ENCODE data around the gene VPS51. TPM values are rescaled to one million over a fixed set of nuclear protein-coding genes. Genes with fewer than 3 reads are reported as not detected.

The VPS51 gene
- total and polyA plus RNA-seq, 4 donors = 73.0 to 191 (median 111) TPM

DNA sequence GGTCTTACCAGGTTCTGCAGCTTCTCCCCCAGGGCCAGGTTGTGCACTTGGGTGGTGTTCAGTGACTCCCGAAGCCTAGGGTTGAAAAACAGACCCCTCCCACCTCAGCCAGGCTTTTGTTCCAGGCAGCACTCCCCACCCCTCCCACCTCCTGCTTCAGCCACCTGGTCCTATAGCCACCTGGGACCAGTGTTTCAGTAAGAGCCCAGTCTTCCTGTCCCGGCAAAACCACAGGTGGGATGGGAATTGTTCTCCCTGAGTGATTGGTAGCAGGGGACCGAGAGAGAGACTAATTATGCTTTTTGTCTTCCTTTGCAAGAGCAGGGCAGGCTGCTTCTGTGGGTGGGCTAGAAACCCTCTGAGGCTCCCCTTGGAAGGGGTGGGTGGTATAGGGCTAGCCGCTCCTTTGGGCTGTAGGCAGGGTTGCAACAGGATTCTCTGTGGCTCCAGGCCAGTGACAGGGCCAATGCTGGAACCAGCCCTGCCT, 29.2 kb upstream of the VPS51 start:
- no peak for DNase-seq
- Histone ChIP-seq H3K4me1 (ENCODE audit: control insufficient read depth in 1 of 2, insufficient read depth in 2 of 2, low read length in 2 of 2) (no peaks in the 10 kb centered on the region), H3K27ac (ENCODE audit: low read depth in 1 of 2, low read length in 2 of 2) (no peak overlapping the region), H3K27me3 (ENCODE audit: control insufficient read depth in 1 of 2, insufficient read depth in 2 of 2, low read length in 1 of 2) (no peaks in the 10 kb centered on the region), H3K36me3 (ENCODE audit: control insufficient read depth in 1 of 2, insufficient read depth in 2 of 2, low read length in 1 of 2) (no peaks in the 10 kb centered on the region), H3K4me3 (ENCODE audit: low read length in 2 of 2) (no peak overlapping the region), H3K9me3 (ENCODE audit: control insufficient read depth, low read length) (no peaks in the 10 kb centered on the region)
- 79 to 84% methylated on average over 3 to 4 of the region's 4 CpGs for WGBS, 2 donors
- no peak for ATAC-seq (ENCODE audit: low FRiP score)
- intact Hi-C loops (cut with DNase I) = no loop called here

DNA sequence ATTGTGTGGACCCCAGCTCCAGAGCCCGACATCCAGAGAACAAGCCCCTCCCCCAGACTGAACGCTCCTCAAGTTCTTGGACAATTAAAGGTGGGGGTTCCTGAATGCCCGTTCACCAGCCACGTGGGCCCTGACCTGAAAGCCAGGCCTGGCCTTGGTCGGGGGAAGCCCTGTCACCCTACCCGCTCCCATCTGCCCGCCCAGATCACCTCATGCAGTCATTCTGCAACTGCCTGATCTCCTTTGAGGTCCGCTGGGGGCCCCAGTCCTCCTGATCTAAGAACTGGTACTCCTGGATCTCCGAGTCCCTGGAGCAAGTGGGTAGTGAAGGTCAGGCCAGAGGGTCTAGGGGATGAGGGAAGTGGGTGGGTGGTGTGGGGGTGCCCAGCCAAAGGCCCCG, 28.6 kb upstream of the VPS51 start:
- WGBS, 2 donors = 80 to 86% methylated on average over 10 of the region's 10 CpGs
- no peaks in the 10 kb centered on the region for H3K4me1 ChIP-seq (ENCODE audit: control insufficient read depth in 1 of 2, insufficient read depth in 2 of 2, low read length in 2 of 2)
- H3K27me3 ChIP-seq (ENCODE audit: control insufficient read depth in 1 of 2, insufficient read depth in 2 of 2, low read length in 1 of 2) = no peaks in the 10 kb centered on the region
- no peaks in the 10 kb centered on the region for H3K9me3 ChIP-seq (ENCODE audit: control insufficient read depth, low read length)
- no peak overlapping the region for H3K27ac ChIP-seq (ENCODE audit: low read depth in 1 of 2, low read length in 2 of 2)
- intact Hi-C loops (cut with DNase I) = no loop called here
- no peak overlapping the region for H3K4me3 ChIP-seq (ENCODE audit: low read length in 2 of 2)
- H3K36me3 ChIP-seq (ENCODE audit: control insufficient read depth in 1 of 2, insufficient read depth in 2 of 2, low read length in 1 of 2) = no peaks in the 10 kb centered on the region
- no peak for ATAC-seq (ENCODE audit: low FRiP score)
- DNase-seq = no peak

DNA sequence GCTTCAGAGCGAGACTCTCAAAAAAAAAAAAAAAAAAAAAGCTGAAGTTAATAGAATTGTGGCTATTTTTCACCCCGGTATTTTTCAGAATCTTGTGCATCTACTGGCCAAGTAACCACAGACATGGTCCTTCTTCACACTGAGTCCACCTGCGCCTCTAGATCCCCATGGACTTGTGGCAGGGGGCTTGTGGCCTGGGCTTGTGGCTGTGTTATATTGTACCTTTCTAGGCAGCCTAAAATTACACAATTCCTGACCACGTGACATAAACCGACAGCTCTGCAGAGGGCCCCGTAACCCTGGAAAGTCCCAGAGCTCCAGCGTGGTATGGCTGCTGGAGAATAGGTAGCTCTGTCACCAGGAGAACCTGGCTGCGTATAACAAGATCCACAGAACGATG, 26.8 kb upstream of the VPS51 start:
- no peak overlapping the region for H3K27ac ChIP-seq (ENCODE audit: low read depth in 1 of 2, low read length in 2 of 2)
- DNase-seq = no peak
- no peak overlapping the region for H3K4me3 ChIP-seq (ENCODE audit: low read length in 2 of 2)
- intact Hi-C loops (cut with DNase I) = no loop called here
- H3K27me3 ChIP-seq (ENCODE audit: control insufficient read depth in 1 of 2, insufficient read depth in 2 of 2, low read length in 1 of 2) = no peaks in the 10 kb centered on the region
- no peaks in the 10 kb centered on the region for H3K36me3 ChIP-seq (ENCODE audit: control insufficient read depth in 1 of 2, insufficient read depth in 2 of 2, low read length in 1 of 2)
- WGBS, 2 donors = 76 to 78% methylated on average over 9 of the region's 9 CpGs
- H3K9me3 ChIP-seq (ENCODE audit: control insufficient read depth, low read length) = no peaks in the 10 kb centered on the region
- ATAC-seq (ENCODE audit: low FRiP score) = no peak
- no peaks in the 10 kb centered on the region for H3K4me1 ChIP-seq (ENCODE audit: control insufficient read depth in 1 of 2, insufficient read depth in 2 of 2, low read length in 2 of 2)

DNA sequence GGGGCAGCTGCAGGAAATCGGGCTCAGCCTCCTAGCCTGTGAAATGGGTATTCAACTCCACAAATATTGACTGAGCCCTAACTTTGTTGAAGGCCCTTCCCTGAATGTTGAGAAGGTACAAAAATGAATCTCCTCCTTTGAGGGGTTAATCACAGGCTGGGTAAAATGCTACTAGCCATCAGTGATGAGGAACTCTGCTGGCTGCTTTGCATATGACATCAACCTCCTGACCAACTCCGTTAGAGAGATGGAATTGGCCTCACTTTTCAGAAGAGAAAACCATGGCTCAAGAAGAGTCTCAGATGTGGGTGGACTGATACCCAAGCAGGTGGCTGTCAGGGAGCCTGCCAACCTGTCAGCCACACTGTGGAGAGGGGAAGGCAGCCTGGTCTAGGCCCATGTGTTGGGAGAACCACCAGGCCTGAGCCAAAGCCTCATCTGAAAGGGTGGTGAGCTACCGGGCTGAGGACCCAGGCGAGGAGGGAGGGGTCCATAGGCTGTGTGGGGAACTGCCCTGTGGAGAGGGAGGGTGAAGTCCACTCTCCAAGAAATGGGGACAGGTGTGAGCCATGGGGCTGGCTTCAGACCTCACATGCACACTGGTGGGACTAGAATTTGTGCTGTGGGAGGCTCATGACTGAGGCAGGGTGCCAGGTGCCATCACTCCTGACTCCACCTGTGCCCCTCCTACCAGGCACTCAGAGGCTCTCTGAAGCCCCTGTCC, 23.9 kb upstream of the VPS51 start:
- DNase-seq (no peak), ATAC-seq (ENCODE audit: low FRiP score) (no peak)
- 62 to 66% methylated on average over 4 of the region's 4 CpGs for WGBS, 2 donors
- Histone ChIP-seq H3K36me3 (ENCODE audit: control insufficient read depth in 1 of 2, insufficient read depth in 2 of 2, low read length in 1 of 2) (no peaks in the 10 kb centered on the region), H3K4me1 (ENCODE audit: control insufficient read depth in 1 of 2, insufficient read depth in 2 of 2, low read length in 2 of 2) (no peaks in the 10 kb centered on the region), H3K27ac (ENCODE audit: low read depth in 1 of 2, low read length in 2 of 2) (no peak overlapping the region), H3K4me3 (ENCODE audit: low read length in 2 of 2) (no peak overlapping the region), H3K9me3 (ENCODE audit: control insufficient read depth, low read length) (no peaks in the 10 kb centered on the region), H3K27me3 (ENCODE audit: control insufficient read depth in 1 of 2, insufficient read depth in 2 of 2, low read length in 1 of 2) (no peaks in the 10 kb centered on the region)
- intact Hi-C loops (cut with DNase I) = no loop called here

DNA sequence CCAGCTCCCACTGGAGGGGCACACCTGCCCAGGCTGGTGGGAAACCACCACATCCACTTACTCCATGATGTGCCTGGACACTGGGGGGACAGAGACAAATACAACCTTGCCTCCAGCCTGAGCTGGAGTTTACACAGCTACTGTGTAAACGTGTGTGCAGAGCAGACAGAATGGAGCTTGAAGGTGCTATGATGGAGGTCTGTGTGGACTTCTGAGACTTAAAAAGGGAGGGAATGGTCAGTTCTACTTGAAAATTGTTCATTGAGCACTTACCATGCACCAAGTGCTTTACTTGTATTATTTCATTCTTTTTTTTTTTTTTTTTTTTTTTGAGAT, 23.4 kb upstream of the VPS51 start:
- Histone ChIP-seq H3K36me3 (ENCODE audit: control insufficient read depth in 1 of 2, insufficient read depth in 2 of 2, low read length in 1 of 2) (no peaks in the 10 kb centered on the region), H3K27ac (ENCODE audit: low read depth in 1 of 2, low read length in 2 of 2) (no peak overlapping the region), H3K4me3 (ENCODE audit: low read length in 2 of 2) (no peak overlapping the region), H3K27me3 (ENCODE audit: control insufficient read depth in 1 of 2, insufficient read depth in 2 of 2, low read length in 1 of 2) (no peaks in the 10 kb centered on the region), H3K4me1 (ENCODE audit: control insufficient read depth in 1 of 2, insufficient read depth in 2 of 2, low read length in 2 of 2) (no peaks in the 10 kb centered on the region), H3K9me3 (ENCODE audit: control insufficient read depth, low read length) (no peaks in the 10 kb centered on the region)
- DNase-seq (no peak), ATAC-seq (ENCODE audit: low FRiP score) (no peak)
- intact Hi-C loops (cut with DNase I) = no loop called here
- 56 to 71% methylated on average over 1 of the region's 1 CpG for WGBS, 2 donors

DNA sequence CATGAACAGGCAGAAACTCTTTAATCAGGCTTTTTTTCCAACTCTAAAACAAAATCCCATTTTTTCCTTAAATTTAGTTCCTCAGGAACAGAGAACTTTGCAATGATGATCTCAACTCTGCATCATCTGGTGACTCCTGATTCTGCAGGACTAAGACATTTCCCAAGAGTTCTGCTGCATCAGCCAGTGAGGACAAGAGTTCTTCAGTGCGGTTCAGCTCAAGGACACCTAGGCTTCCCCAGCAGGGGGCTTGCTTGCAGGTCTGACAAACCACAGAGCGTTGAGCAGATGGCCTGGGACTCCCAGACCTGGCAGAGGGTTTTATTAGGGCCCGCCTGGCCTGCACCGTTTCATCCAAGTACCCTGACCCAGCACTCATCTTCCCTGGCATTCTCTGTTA, 18.6 kb upstream of the VPS51 start:
- DNase-seq (no peak), ATAC-seq (ENCODE audit: low FRiP score) (no peak)
- no peaks in the 10 kb centered on the region for H3K4me1 ChIP-seq (ENCODE audit: control insufficient read depth in 1 of 2, insufficient read depth in 2 of 2, low read length in 2 of 2)
- H3K9me3 ChIP-seq (ENCODE audit: control insufficient read depth, low read length) = no peaks in the 10 kb centered on the region
- intact Hi-C loops (cut with DNase I) = no loop called here
- no peaks in the 10 kb centered on the region for H3K27me3 ChIP-seq (ENCODE audit: control insufficient read depth in 1 of 2, insufficient read depth in 2 of 2, low read length in 1 of 2)
- no peaks in the 10 kb centered on the region for H3K36me3 ChIP-seq (ENCODE audit: control insufficient read depth in 1 of 2, insufficient read depth in 2 of 2, low read length in 1 of 2)
- 80 to 85% methylated on average over 4 of the region's 4 CpGs for WGBS, 2 donors
- no peak overlapping the region for H3K27ac ChIP-seq (ENCODE audit: low read depth in 1 of 2, low read length in 2 of 2)
- no peak overlapping the region for H3K4me3 ChIP-seq (ENCODE audit: low read length in 2 of 2)

DNA sequence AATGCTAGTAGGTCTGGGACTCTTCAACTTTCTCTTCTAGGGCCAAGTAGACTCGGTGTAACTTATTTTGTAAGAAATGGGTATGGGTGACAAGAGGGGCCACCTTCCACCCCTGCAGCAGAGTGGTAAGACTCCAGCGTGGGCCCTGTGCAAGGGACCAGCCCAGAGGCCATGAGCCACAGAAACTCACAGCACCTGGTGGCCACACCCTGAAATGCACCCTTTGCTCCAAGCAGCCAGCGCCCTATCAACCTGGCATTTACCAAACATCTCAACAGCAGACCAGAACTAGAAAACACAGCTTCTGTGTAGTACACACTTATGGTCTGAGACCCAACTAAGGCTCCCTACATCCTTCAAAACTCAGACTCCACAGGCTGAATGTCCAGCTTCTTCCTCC, 17.9 kb upstream of the VPS51 start:
- no peak overlapping the region for H3K4me3 ChIP-seq (ENCODE audit: low read length in 2 of 2)
- H3K27me3 ChIP-seq (ENCODE audit: control insufficient read depth in 1 of 2, insufficient read depth in 2 of 2, low read length in 1 of 2) = no peaks in the 10 kb centered on the region
- ATAC-seq (ENCODE audit: low FRiP score) (peak; percentile 15), DNase-seq (no peak)
- H3K27ac ChIP-seq (ENCODE audit: low read depth in 1 of 2, low read length in 2 of 2) = no peak overlapping the region
- intact Hi-C loops (cut with DNase I) = no loop called here
- H3K36me3 ChIP-seq (ENCODE audit: control insufficient read depth in 1 of 2, insufficient read depth in 2 of 2, low read length in 1 of 2) = no peaks in the 10 kb centered on the region
- no peaks in the 10 kb centered on the region for H3K4me1 ChIP-seq (ENCODE audit: control insufficient read depth in 1 of 2, insufficient read depth in 2 of 2, low read length in 2 of 2)
- 62 to 67% methylated on average over 3 of the region's 3 CpGs for WGBS, 2 donors
- H3K9me3 ChIP-seq (ENCODE audit: control insufficient read depth, low read length) = no peaks in the 10 kb centered on the region

DNA sequence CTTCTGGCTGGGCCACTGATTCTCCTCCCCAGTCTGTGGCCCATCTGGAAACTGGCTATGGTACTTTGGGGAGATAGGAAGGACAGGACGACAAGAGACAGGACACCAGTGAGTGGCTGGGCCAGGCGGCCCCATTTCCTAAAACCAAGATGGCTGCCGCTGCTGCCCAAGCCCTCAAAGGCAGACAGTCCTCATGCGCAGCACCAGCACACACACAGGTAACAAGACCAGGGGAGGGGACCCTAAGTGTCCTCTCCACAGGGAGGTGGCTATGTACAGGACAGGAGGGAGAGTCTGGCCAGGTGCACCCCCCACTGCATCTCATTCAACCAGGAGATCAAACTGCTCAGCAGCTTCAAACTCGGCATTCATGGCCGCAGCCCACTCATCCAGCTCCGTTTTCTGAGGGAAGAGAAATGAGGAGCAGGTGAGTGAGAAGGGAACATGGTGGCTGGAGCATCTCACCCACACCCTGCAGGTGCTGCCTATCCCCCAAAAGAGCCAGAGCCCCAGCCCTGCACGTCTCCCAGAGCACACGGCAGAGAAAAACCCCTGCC, 17.1 kb upstream of the VPS51 start:
- H3K36me3 ChIP-seq (ENCODE audit: control insufficient read depth in 1 of 2, insufficient read depth in 2 of 2, low read length in 1 of 2) = no peaks in the 10 kb centered on the region
- H3K4me1 ChIP-seq (ENCODE audit: control insufficient read depth in 1 of 2, insufficient read depth in 2 of 2, low read length in 2 of 2) = no peaks in the 10 kb centered on the region
- H3K27me3 ChIP-seq (ENCODE audit: control insufficient read depth in 1 of 2, insufficient read depth in 2 of 2, low read length in 1 of 2) = no peaks in the 10 kb centered on the region
- ATAC-seq (ENCODE audit: low FRiP score) (no peak), DNase-seq (no peak)
- WGBS, 2 donors = 90 to 95% methylated on average over 9 of the region's 9 CpGs
- no peak overlapping the region for H3K4me3 ChIP-seq (ENCODE audit: low read length in 2 of 2)
- no peak overlapping the region for H3K27ac ChIP-seq (ENCODE audit: low read depth in 1 of 2, low read length in 2 of 2)
- H3K9me3 ChIP-seq (ENCODE audit: control insufficient read depth, low read length) = no peaks in the 10 kb centered on the region
- intact Hi-C loops (cut with DNase I) = no loop called here

DNA sequence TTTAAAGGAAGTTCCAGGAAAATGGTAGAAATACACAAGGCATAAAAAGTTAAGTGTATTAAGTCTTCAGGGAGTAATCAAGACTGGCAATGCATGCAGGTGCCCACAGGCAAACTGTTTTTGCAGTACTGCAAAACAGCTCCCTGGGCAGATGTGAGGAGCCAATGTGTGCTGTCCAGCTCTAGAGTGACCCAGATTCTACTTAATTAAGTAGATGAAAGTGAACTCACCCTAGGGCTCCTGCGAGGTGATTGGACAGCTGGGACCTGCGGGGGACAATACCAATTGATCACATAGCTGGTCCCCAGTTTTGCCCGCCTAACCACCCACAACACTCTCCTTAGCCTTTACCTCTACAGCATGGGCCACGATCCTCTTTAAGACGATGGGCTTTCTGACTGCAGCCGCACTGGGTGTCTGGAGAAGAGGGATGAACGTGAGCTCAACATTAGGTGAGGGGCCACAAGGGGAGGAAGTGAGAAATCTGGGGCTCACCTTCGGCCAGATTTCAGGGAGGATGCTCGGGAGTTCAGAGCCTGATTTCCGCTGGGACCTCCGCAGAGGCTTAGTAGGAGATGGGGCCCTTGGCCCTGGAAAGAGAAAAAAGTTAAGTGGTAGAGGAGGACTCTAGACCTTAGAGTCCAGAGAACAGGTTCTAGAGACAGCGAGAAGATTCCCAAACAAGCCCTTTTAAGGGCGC, 12.7 kb upstream of the VPS51 start:
- Histone ChIP-seq H3K4me1 (ENCODE audit: control insufficient read depth in 1 of 2, insufficient read depth in 2 of 2, low read length in 2 of 2) (no peaks in the 10 kb centered on the region), H3K27ac (ENCODE audit: low read depth in 1 of 2, low read length in 2 of 2) (no peak overlapping the region), H3K27me3 (ENCODE audit: control insufficient read depth in 1 of 2, insufficient read depth in 2 of 2, low read length in 1 of 2) (no peaks in the 10 kb centered on the region), H3K36me3 (ENCODE audit: control insufficient read depth in 1 of 2, insufficient read depth in 2 of 2, low read length in 1 of 2) (no peaks in the 10 kb centered on the region), H3K4me3 (ENCODE audit: low read length in 2 of 2) (peak overlapping the region in 1 of 2 donors; percentile 14), H3K9me3 (ENCODE audit: control insufficient read depth, low read length) (no peaks in the 10 kb centered on the region)
- no peak for ATAC-seq (ENCODE audit: low FRiP score)
- 3 to 4% methylated on average over 13 of the region's 13 CpGs for WGBS, 2 donors
- DNase-seq = no peak
- intact Hi-C loops (cut with DNase I) = loop anchor here (5.0 to 10.0 kb wide), 2 partner anchors 39 to 58 kb away; partner anchors contain the start of genes FAU (in 1 of the 2), MRPL49 (in 1 of the 2) and SNX15 (in 1 of the 2)

Measured in aorta (tissue), 5 donors.